Measurements from ENCODE around the gene DPH2. TPM values are rescaled to one million over a fixed set of nuclear protein-coding genes. Genes with fewer than 3 reads are reported as not detected.

DPH2 gene
- total RNA-seq, 4 donors from 2014 or later: 13.4 to 26.7 (median 22.3) TPM

GRCh38 chr1:43990271-43991199, 20.7 kb downstream of the DPH2 start:
- H3K9me3 ChIP-seq: no peaks in the 10 kb centered on the region
- TF ChIP-seq POLR2A (IDR thresholded peaks at IDR 0.05) (no peak), CTCF (IDR thresholded peaks at IDR 0.05) (no peak)
- DNase-seq: no peak
- intact Hi-C loops (cut with DNase I): no loop called here
- H3K27ac ChIP-seq: peak overlapping the region; percentile 73 to 77 (median 76)
- no peaks in the 10 kb centered on the region for H3K27me3 ChIP-seq
- WGBS, 2 donors: 76% methylated on average over 17 to 19 of the region's 19 CpGs
- no peaks in the 10 kb centered on the region for H3K36me3 ChIP-seq
- H3K4me1 ChIP-seq: peaks cover 15 to 17% of the 10 kb centered on the region in 2 donors
- peak overlapping the region in 2 of 3 donors; percentile 36 to 53 for H3K4me3 ChIP-seq (replicated peaks in 1 of 3)

GRCh38 chr1:43991200-43991475, 21.3 kb downstream of the DPH2 start:
- 0 to 2% methylated on average over 7 to 9 of the region's 10 CpGs for WGBS, 2 donors
- peak overlapping the region; percentile 73 to 77 (median 76) for H3K27ac ChIP-seq
- no peaks in the 10 kb centered on the region for H3K27me3 ChIP-seq
- no peaks in the 10 kb centered on the region for H3K9me3 ChIP-seq
- no peak for DNase-seq
- H3K36me3 ChIP-seq: no peaks in the 10 kb centered on the region
- TF ChIP-seq CTCF (IDR thresholded peaks at IDR 0.05) (no peak), POLR2A (IDR thresholded peaks at IDR 0.05) (no peak)
- H3K4me3 ChIP-seq (replicated peaks in 1 of 3): peak overlapping the region in 2 of 3 donors; percentile 36 to 53
- intact Hi-C loops (cut with DNase I): no loop called here
- H3K4me1 ChIP-seq: peaks cover 15 to 17% of the 10 kb centered on the region in 2 donors

- H3K27me3 ChIP-seq: no peaks in the 10 kb centered on the region
- no peaks in the 10 kb centered on the region for H3K9me3 ChIP-seq
- H3K4me3 ChIP-seq (replicated peaks in 1 of 3): peak within 1 kb of the TSS; percentile 28 to 53 (median 36)
- H3K4me1 ChIP-seq: peaks cover 15 to 17% of the 10 kb centered on the region in 2 donors
- TF ChIP-seq POLR2A (IDR thresholded peaks at IDR 0.05) (peak in 1 of 2 donors; percentile 73), CTCF (IDR thresholded peaks at IDR 0.05) (no peak)
- intact Hi-C loops (cut with DNase I): no loop called here
- no peaks in the 10 kb centered on the region for H3K36me3 ChIP-seq
- peak; percentile 94 to 95 for DNase-seq
- WGBS, 2 donors: 1 to 2% methylated on average over 18 to 50 of the region's 66 CpGs
- peak within 1 kb of the TSS; percentile 73 to 77 (median 76) for H3K27ac ChIP-seq
These were observed 21.8 kb downstream of the DPH2 start, which contains the start of gene CCDC24 for GRCh38 chr1:43991476-43992231. CCDC24 (plus strand) TSS chr1:43991599; CDS start chr1:43991879, 280 bp downstream.

- 39 to 41% methylated on average over 11 of the region's 11 CpGs for WGBS, 2 donors
- Histone ChIP-seq H3K9me3 (no peaks in the 10 kb centered on the region), H3K27me3 (no peaks in the 10 kb centered on the region), H3K27ac (peak overlapping the region; percentile 73 to 77 (median 76)), H3K4me3 (replicated peaks in 1 of 3) (peak overlapping the region; percentile 28 to 53 (median 36)), H3K36me3 (no peaks in the 10 kb centered on the region), H3K4me1 (peaks cover 15 to 17% of the 10 kb centered on the region in 2 donors)
- intact Hi-C loops (cut with DNase I): no loop called here
- TF ChIP-seq POLR2A (IDR thresholded peaks at IDR 0.05) (no peak), CTCF (IDR thresholded peaks at IDR 0.05) (no peak)
- no peak for DNase-seq
These were observed 22.6 kb downstream of the DPH2 start for GRCh38 chr1:43992232-43992995.

All from thyroid gland (tissue), 4 donors.